Activated T-cell treated with anti-CD3 and anti-CD28 coated beads for 1 hour (primary cell): ENCODE results near the gene ZNF783.
"Not testable (repeated sequence)": the region's sequence is repeated elsewhere in the genome, so short reads cannot be mapped to it uniquely, and the experiment has no call there.

Source experiments
- DNase-seq: peaks from one replicate; pipeline ENCODE4 v3.0.0-alpha.2; 2020; ENCODE audit warnings: low read depth

Gene ZNF783

DNA sequence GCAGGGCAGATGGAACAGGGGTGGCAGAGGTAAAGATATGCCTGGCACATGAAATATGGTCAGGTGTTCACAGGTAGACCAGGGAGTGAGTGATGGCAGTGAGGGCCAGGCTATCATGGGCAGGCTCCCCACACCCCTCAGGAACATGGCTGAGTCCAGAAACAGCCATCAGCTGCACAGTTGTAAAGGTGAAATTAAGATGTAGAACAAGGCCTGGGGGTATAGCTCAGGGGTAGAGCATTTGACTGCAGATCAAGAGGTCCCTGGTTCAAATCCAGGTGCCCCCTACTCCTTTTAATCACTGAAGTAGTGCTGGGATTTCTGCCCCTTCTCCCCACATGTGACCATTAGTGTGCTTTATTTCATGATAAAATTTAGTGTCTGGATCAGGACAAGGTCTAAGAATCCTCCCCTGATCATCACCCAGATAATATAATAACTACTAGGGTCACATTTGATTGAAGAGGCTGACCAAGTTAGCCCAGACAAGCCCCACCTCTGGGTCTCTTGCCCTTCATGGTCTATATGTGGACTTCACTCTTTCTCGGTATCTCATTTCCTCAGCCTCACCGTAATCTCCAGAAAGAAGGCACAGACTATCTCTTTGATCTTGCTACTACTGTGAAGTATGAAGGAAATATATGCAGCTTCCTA is 69.0 kb downstream of the ZNF783 start:
- no peak for DNase-seq

DNA sequence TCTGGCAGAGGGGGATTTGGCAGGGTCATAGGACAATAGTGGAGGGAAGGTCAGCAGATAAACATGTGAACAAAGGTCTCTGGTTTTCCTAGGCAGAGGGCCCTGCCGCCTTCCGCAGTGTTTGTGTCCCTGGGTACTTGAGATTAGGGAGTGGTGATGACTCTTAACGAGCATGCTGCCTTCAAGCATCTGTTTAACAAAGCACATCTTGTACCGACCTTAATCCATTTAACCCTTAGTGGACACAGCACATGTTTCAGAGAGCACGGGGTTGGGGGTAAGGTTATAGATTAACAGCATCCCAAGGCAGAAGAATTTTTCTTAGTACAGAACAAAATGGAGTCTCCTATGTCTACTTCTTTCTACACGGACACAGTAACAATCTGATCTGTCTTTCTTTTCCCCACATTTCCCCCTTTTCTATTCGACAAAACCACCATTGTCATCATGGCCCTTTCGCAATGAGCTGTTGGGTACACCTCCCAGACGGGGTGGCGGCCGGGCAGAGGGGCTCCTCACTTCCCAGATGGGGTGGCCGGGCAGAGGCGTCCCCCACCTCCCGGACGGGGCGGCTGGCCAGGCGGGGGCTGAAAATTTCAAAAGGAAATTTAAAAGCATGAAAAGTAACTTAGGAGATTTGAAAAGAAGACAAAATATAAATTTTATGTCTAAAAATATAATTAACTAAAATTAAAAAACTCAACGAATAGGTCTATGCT is 70.8 kb downstream of the ZNF783 start:
- not testable (repeated sequence) for DNase-seq

DNA sequence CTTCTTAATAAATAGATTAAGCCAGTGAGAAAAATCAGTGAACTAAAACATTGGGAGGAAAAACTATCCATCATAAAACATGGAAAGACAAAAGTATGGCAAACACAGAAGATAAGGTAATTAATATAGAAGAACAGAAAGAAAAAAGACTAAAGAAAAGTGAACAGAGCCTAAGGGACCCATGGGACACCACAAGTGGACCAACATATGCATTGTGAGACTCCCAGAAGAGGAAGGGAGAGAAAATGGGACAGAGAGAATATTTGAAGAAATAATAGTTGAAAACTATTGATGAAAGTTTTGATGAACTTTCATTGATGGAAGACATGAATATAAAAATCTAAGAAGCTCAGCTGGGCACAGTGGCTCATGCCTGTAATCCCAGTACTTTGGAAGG is 71.3 kb downstream of the ZNF783 start:
- DNase-seq, result no peak

DNA sequence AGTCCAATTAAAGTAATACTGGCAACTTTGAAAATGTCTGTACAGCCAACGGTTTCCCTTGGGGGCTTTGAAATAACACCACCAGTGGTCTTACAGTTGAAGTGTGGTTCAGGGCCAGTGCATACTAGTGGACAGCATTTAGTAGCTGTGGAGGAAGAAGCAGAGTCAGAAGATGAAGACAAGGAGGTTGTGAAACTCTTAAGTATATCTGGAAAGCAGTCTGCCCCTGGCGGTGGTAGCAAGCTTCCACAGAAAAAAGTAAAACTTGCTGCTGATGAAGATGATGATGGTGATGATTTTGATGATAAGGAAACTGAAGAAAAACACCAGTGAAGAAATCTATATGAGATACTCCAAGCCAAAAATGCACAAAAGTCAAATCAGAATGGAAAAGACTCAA is 72.2 kb downstream of the ZNF783 start:
- DNase-seq, result no peak
